Upper lobe of left lung (tissue), 6 donors: ENCODE measurements around the gene EPHA4. TPM values are rescaled to one million over a fixed set of nuclear protein-coding genes. Genes with fewer than 3 reads are reported as not detected.
A peak's percentile ranks its signal among the peaks of the same experiment; 100 is the strongest.

ENCODE experiments used
- ATAC-seq, 2 donors: fragments of 200-7000 bp; cut with Tn5 transposase; one replicate each; pipeline ENCODE4 v1.9.1; 2022; ENCODE audit warnings: mild to moderate bottlenecking in 2 of 2, moderate library complexity in 2 of 2; ENCODE audit not compliant: low FRiP score in 2 of 2
- DNase-seq, 2 donors: peaks; one replicate each; pipeline ENCODE4 v3.0.0-alpha.2; 2019 to 2020
- H3K27ac ChIP-seq, 4 donors: fragments of 200-600 bp; sonication (generic); one replicate each; pipeline ENCODE4 v1.5.1; 2016 to 2019
- H3K27me3 ChIP-seq, 4 donors: fragments of 200-600 bp; sonication (generic); one replicate each; pipeline ENCODE4 v1.5.1; 2017 to 2019
- H3K36me3 ChIP-seq, 4 donors: fragments of 200-600 bp; sonication (generic); one replicate each; pipeline ENCODE4 v1.5.1; 2016 to 2019
- H3K4me1 ChIP-seq, 4 donors: fragments of 200-600 bp; sonication (generic); one replicate each; pipeline ENCODE4 v1.5.1; 2018 to 2019
- H3K4me3 ChIP-seq, 4 donors: fragments of 200-600 bp; sonication (generic); one replicate each; pipeline ENCODE4 v1.5.1; 2017 to 2019; ENCODE audit warnings: mild to moderate bottlenecking in 2 of 4, moderate library complexity in 1 of 4
- H3K9me3 ChIP-seq, 4 donors: fragments of 200-600 bp; sonication (generic); one replicate each; pipeline ENCODE4 v1.5.1; 2018 to 2019
- CTCF ChIP-seq, 6 experiments: fragments of 450-650 bp in 4 of 6; fragments of 200-600 bp in 2 of 6; sonication (generic) in 2 of 6; IDR thresholded peaks; one replicate each; pipeline ENCODE4 v1.5.1; 2016 to 2019; ENCODE audit warnings: antibody characterized with exemption in 6 of 6
- EP300 ChIP-seq, 4 donors: sonication (generic); formaldehyde crosslinking; IDR thresholded peaks; one replicate each; pipeline ENCODE4 v1.5.1; 2017; ENCODE audit warnings: antibody characterized with exemption in 4 of 4, control low read depth in 2 of 4
- POLR2A ChIP-seq, 4 donors: fragments of 450-650 bp; IDR thresholded peaks; one replicate each; pipeline ENCODE4 v1.5.1; 2016 to 2017; ENCODE audit warnings: antibody characterized with exemption in 4 of 4, mild to moderate bottlenecking in 2 of 4
- POLR2AphosphoS5 ChIP-seq, 2 donors: sonication (generic); formaldehyde crosslinking; IDR thresholded peaks; one replicate each; pipeline ENCODE4 v1.5.1; 2017; ENCODE audit warnings: antibody characterized with exemption in 2 of 2
- WGBS, 2 donors: methylation state at CpG; one replicate each; pipeline ENCODE4 v1.1.5; 2017 to 2018; 5-methylcytosine and 5-hydroxymethylcytosine counted together
- total RNA-seq, 6 donors: library from RNA; depleted of rRNA in 4 of 6; stranded (reverse); fragments of >200 nt in 4 of 6; gene quantifications; one replicate each; pipeline versions ENCODE4 v1.1.0 to v1.2.1, GENCODE V29; 2016 to 2021
- donor health status: DM: no; HTN: no; CAD: no; lungs with moderate emphysema.
- donor health status: DM: no; HTN: yes; CAD: no; lungs with severe emphysema.

The EPHA4 gene
- total RNA-seq, 6 donors from 2014 or later = 9.5 to 33.5 (median 22.3) TPM

- no peak for TF ChIP-seq POLR2A (IDR thresholded peaks at IDR 0.05)
- no peak for TF ChIP-seq EP300 (IDR thresholded peaks at IDR 0.05)
- no peak for TF ChIP-seq POLR2AphosphoS5 (IDR thresholded peaks at IDR 0.05)
- TF ChIP-seq CTCF (IDR thresholded peaks at IDR 0.05) = no peak
- Histone ChIP-seq H3K36me3 (no peaks in the 10 kb centered on the region), H3K9me3 (no peaks in the 10 kb centered on the region), H3K4me3 (no peak overlapping the region), H3K4me1 (no peaks in the 10 kb centered on the region), H3K27ac (peak overlapping the region in 1 of 4 donors; percentile 1), H3K27me3 (no peaks in the 10 kb centered on the region)
- ATAC-seq (peak in 1 of 2 donors; percentile 40), DNase-seq (no peak)
- 56 to 67% methylated on average over 4 of the region's 4 CpGs for WGBS, 2 donors
These were observed 17.2 kb downstream of the EPHA4 start for GRCh38 chr2:221554769-221555493.

GRCh38 chr2:221553333-221553732, 18.8 kb downstream of the EPHA4 start:
- H3K27me3 ChIP-seq = no peaks in the 10 kb centered on the region
- no peaks in the 10 kb centered on the region for H3K9me3 ChIP-seq
- no peaks in the 10 kb centered on the region for H3K36me3 ChIP-seq
- ATAC-seq = no peak
- no peak overlapping the region for H3K27ac ChIP-seq
- no peaks in the 10 kb centered on the region for H3K4me1 ChIP-seq
- DNase-seq = no peak
- 96 to 97% methylated on average over 4 of the region's 4 CpGs for WGBS, 2 donors
- no peak overlapping the region for H3K4me3 ChIP-seq
- TF ChIP-seq EP300 (IDR thresholded peaks at IDR 0.05) (no peak), POLR2AphosphoS5 (IDR thresholded peaks at IDR 0.05) (no peak), CTCF (IDR thresholded peaks at IDR 0.05) (no peak), POLR2A (IDR thresholded peaks at IDR 0.05) (no peak)

DNA sequence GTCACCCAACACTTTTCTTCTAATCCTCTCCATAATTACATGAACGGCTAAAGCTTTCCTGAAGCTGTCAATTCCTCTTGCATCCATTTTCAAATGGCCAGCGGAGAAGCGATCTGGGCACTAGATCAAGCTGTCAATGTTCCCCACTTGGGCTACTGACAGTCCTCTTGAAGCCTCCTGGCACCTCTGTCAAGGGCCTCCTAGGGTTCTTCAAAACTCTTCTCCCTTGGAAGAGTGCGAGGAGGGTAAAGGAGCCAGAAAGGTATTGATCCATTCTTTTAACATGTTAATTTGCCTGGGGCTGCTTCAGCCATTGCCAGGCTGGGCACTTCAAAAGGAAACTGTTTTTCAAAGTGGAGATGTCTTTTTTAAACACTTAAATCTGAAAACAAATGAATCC, 19.8 kb downstream of the EPHA4 start:
- Histone ChIP-seq H3K27me3 (no peaks in the 10 kb centered on the region), H3K9me3 (no peaks in the 10 kb centered on the region), H3K36me3 (no peaks in the 10 kb centered on the region), H3K27ac (no peak overlapping the region), H3K4me1 (no peaks in the 10 kb centered on the region), H3K4me3 (no peak overlapping the region)
- DNase-seq = no peak
- TF ChIP-seq POLR2AphosphoS5 (IDR thresholded peaks at IDR 0.05) (no peak), POLR2A (IDR thresholded peaks at IDR 0.05) (no peak), CTCF (IDR thresholded peaks at IDR 0.05) (no peak), EP300 (IDR thresholded peaks at IDR 0.05) (no peak)
- no peak for ATAC-seq
- WGBS, 2 donors = 66 to 82% methylated on average over 4 of the region's 4 CpGs

- no peak overlapping the region for H3K27ac ChIP-seq
- no peaks in the 10 kb centered on the region for H3K27me3 ChIP-seq
- 71 to 88% methylated on average over 1 of the region's 1 CpG for WGBS, 2 donors
- DNase-seq (no peak), ATAC-seq (no peak)
- no peaks in the 10 kb centered on the region for H3K36me3 ChIP-seq
- no peak for TF ChIP-seq POLR2A (IDR thresholded peaks at IDR 0.05)
- TF ChIP-seq CTCF (IDR thresholded peaks at IDR 0.05) = no peak
- TF ChIP-seq POLR2AphosphoS5 (IDR thresholded peaks at IDR 0.05) = no peak
- TF ChIP-seq EP300 (IDR thresholded peaks at IDR 0.05) = no peak
- no peaks in the 10 kb centered on the region for H3K9me3 ChIP-seq
- no peaks in the 10 kb centered on the region for H3K4me1 ChIP-seq
- H3K4me3 ChIP-seq = no peak overlapping the region
These were observed 20.2 kb downstream of the EPHA4 start for GRCh38 chr2:221551864-221552263.

- Histone ChIP-seq H3K36me3 (no peaks in the 10 kb centered on the region), H3K4me3 (no peak overlapping the region), H3K27me3 (no peaks in the 10 kb centered on the region), H3K4me1 (no peaks in the 10 kb centered on the region), H3K9me3 (no peaks in the 10 kb centered on the region), H3K27ac (no peak overlapping the region)
- TF ChIP-seq EP300 (IDR thresholded peaks at IDR 0.05) (no peak), CTCF (IDR thresholded peaks at IDR 0.05) (no peak), POLR2A (IDR thresholded peaks at IDR 0.05) (no peak), POLR2AphosphoS5 (IDR thresholded peaks at IDR 0.05) (no peak)
- DNase-seq = no peak
- no peak for ATAC-seq
These were observed 23.0 kb downstream of the EPHA4 start for GRCh38 chr2:221549143-221549542.
